IPS DF 19.7 (cell line): Measurements from ENCODE around the gene HSPA8.

Experiments
- DNase-seq: peaks from one replicate; pipeline ENCODE4 v3.0.0-alpha.2; 2013; ENCODE audit warnings: low read depth, low spot score

Gene HSPA8

DNA sequence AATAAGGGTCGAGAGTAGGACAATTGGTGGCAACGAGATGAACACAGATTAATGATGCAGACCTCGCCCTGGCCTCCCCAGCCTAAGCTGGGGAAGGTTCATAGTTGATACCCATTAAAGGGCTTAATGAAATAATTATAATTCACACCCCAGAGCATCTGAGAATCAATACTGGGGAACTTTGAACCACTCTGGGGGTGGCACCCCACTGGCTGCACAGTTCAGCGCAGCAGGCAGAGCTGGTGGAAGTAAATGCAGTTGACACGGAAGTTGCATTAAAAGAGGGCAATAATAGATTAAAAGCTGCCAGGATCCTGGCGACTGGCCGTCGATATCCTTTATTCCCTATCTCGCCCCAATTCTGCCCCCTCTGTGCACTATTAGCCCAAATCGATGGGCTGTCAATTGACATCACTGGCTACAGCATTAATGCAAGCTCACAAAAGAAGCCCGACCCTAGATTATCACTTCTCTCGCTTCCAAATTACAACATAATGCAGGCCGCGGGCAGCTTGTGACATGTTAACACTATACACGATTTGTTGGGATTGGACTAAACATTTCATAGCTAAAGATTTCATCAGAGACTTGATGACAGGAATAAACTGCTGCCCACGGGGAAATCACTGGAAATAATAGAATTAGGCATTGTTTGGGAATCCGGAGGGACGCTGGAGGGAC lies 14.5 kb downstream of the HSPA8 start:
- DNase-seq: no peak

DNA sequence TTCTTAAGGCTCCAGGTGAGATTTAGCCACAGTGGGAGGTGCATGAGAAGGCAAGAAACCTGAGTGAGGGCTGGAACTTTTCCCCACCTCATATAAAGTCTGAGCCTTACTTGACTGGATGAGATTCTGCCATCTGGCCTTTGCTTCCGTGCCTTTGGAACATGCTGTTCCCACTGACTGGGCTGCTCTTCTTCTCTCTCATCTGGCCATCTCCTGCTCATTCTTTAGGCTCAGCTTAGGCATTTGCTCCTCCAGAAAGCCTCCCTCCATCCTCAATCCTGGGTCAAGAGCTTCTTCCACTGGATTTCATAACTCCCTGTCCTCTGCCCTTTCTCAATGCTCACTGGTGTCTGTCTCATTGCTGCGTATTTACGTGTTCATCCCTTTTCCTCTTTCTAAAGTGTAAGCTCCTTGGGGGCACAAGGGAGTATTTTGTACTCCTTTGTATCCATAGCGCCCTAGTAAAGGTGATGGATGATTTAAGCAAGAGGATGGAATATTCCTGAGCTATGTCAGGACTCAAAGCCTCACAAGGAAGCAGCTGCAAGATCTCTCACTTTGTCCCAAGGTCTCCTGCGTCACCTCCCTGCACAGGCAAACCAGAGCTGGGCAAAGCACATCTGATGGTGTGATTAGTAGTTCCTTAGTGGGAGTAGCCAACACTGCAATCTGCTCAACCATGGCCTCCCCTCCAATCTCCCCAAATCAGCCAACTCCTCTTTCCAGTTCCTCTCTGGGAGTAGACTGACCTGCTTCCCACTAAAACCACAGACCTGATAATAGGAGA lies 15.3 kb downstream of the HSPA8 start:
- no peak for DNase-seq

DNA sequence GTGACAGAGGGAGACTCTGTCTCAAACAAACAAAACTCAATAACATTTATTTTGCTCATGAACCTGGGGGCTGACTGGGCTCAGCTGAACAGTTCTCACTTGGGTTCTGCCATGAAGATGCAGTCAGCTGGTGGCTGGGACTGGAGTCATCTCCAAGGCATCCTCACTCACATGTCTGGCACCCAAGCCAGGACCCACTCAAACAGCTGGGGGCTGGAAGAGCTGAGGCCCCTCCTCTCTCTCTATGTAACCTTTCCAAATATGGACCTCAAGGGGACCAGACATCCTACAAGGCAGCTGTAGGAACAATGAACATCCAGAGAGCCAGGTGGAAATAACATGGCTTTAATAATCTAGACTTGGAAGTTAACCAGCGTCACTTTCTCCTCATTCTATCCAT lies 16.8 kb downstream of the HSPA8 start:
- DNase-seq: no peak

DNA sequence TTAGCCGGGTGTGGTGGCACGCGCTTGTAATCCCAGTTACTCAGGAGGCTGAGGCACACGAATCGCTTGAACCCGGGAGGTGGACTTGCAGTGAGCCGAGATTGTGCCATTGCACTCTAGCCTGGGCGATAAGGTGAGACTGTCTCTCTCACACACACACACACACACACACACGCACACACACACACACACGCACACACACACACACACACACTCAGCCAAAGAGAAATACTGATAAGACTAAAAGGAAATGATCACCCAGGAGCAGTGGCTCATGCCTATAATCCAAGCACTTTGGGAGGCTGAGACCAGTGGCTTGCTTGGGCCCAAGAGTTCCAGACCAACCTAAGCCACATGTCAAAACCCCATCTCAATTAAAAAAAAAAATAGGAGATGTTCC lies 20.8 kb downstream of the HSPA8 start:
- DNase-seq: no peak

DNA sequence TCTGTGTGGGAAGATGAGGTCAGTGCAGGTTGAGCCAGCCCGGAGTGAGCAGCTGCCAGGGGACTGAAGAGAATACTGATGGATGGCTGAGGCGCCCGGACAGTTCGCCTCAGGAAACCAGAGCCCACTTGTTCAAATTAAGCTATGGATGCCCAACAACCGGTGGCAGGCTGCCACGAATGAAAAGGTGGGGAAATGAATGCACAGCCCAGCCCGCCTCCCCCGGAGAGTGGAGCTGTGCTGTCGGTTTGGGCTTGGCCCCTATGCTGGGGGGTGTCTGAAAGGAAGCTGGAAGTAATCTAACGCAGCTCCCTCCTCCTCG lies 21.9 kb downstream of the HSPA8 start:
- no peak for DNase-seq

DNA sequence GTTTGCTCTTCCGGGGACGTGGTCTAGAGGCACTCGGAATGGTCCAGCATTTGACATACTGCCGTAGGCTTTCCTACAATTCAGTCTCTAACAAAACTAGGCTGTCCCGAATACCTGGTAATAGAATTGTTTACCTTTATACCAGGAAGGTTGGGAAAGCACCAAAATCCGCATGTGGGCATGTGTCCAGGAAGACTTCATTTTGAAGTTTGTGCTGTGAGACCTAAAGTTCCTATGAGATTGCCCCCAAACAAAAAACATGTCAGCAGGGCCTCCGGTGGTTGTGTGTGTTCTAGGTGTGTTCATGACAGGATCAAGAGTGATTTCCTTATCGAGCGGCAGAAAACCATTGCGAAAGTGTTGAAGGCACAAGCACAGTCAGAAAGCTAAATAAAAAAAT lies 26.1 kb downstream of the HSPA8 start:
- no peak for DNase-seq

DNA sequence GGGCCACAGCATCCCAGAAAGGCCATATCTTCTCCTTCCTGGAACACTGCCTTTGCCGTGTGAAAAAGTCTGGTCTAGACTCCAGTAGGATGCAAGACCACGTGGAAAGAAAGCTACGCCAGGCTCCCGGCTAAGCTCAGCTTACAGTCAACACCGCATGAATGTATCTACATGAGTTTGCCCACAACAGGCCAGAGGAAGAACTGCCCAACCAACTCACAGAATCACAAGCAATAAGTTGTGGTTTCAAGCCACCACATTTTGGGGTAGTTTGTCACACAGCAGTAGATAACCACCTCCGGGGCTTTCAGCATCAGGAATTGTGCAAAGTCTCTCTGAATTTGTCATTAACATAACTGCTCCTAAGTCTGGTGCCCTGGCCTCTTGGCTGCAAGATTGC lies 27.3 kb downstream of the HSPA8 start:
- no peak for DNase-seq

DNA sequence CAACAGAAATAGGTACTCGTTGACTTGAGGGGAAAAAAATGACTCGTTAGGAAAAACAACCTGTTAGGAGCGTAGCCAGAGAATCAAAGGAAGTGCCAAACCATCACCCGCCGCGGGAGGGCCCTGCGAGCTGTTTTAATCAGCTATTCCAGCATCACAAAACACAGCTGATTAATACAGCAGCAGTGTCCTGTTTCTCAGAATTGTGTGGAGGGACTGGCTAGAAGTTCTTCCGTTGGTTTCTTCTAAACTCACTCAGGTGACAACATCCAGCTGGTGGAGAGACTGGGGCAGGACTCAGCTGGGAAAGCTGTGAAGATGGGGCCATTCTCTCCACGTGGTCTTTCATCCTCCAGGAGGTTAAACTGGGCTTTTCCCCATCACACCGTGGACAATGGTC lies 28.0 kb downstream of the HSPA8 start:
- DNase-seq: no peak

DNA sequence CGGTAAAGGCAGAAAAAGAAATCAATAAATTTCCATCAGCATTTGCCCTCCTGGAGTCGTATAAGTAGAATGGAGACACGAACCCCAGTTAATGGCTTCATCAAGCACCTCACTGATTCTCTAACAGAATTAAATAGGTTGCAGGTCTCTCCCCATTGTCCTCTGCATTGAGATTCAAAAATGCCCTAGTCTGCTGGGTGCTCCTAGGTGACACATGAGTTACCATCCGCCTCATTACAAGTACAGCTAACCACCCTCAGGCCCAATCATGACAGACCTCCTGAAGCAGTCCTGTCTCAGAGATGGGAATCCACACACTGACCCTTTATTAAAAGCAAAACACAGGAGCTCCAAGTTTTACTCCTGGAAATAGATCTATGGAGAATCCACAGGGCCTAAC lies 31.4 kb downstream of the HSPA8 start:
- DNase-seq: no peak

DNA sequence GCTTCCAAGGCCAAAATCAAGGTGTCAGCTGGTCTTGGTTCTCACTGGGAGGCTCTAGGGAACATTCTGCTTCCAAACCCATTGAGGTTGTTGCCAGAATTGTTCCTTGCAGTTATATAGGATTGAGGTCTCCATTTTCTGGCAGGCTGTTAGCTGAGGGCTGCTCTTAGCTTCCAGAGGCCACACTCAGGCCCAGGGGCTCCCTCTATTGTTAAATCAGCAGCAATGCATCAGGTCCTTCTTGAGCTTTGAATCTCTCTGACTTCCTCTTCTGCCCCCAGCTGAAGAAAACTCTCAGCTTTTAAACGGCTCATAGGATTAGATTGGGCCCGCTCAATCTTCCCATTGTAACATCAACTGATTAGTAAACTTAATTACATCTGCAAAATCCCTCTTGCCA lies 41.0 kb downstream of the HSPA8 start:
- DNase-seq: peak; percentile 42

DNA sequence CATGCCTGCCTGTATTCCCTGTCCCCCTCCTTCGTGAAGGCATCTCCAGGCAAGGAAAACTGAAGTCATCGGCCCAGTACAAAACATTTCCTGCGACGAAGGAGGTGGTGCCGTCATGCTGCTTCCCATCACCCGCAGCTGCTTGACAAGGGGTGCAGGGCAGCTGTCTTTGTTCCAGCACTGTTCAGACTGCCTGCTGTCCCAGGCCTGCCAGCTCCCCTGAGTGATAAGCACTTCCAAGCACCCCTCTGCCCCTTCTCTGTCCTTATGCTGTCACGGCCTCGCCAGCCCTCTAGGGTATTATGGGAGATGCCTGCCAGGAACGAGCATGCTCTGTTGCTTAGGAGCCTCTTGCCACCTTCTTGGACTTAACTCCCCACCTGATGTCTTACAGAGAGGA lies 43.2 kb downstream of the HSPA8 start:
- DNase-seq: no peak

DNA sequence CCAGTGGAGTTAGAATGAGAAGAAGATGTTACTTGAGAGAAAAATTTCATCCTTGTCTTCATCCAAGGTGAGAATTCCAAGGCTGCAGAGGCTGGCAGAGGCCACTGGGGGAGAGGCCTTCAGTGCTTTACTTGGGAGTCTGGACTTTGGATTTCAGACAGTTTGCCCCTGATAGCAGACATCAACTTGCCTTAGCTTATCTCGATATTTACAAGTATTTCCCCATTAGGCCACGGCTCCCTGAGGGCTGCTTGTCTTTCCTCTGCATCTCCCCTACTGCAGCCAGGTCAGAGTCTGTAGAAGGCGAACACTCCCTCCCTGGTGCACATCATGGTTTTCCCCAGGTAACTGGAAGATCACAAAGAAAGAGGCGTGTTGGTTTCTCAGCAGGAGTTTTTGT lies 50.4 kb downstream of the HSPA8 start:
- DNase-seq: no peak
